AG04450 (cell line): ENCODE results near the gene SRPK2. TPM values are rescaled to one million over a fixed set of nuclear protein-coding genes. Genes with fewer than 3 reads are reported as not detected.

Experiments used
- CTCF ChIA-PET: fragments of 300-600, 350-600 bp; formaldehyde crosslinking; extraction: SDS; loops from one replicate; lab custom pipeline; 2022; ENCODE audit warnings: antibody characterized with exemption, inconsistent platforms; lab: Charles Lee
- POLR2A ChIA-PET: fragments of 350-600 bp; formaldehyde crosslinking; extraction: SDS; loops from one replicate; lab custom pipeline; 2021; ENCODE audit warnings: antibody characterized with exemption, inconsistent platforms; lab: Yijun Ruan, JAX
- DNase-seq: peaks from one replicate; pipeline ENCODE4 v3.0.0-alpha.2; 2011; ENCODE audit warnings: low read depth, low spot score
- H3K27ac ChIP-seq: one replicate; pipeline ENCODE4 v1.5.1; 2012; ENCODE audit warnings: low read depth, low read length, control low read depth
- H3K27me3 ChIP-seq: one replicate; pipeline ENCODE4 v1.6.0; 2012; ENCODE audit warnings: low read length; ENCODE audit not compliant: control insufficient read depth, insufficient read depth
- H3K4me3 ChIP-seq: 2 replicates; pipeline ENCODE4 v1.5.1; 2011; ENCODE audit warnings: mild to moderate bottlenecking, low read depth, low read length, control low read depth
- H3K9me3 ChIP-seq: 2 replicates; pipeline ENCODE4 v1.5.1; 2012; ENCODE audit warnings: low read length; ENCODE audit not compliant: control insufficient read depth, insufficient read depth
- polyA plus RNA-seq: library from polyadenylated mRNA; depleted of rRNA; stranded (reverse); fragments of >200 nt; gene quantifications from 2 replicates; pipeline ENCODE4 v1.2.3, GENCODE V29; 2011
- TF ChIP-seq, protein P1 (sequence below): IDR thresholded peaks from 2 replicates; pipeline ENCODE4 v1.5.1; 2011; ENCODE audit warnings: low read depth, low read length, control low read depth, inconsistent platforms

SRPK2 gene
- polyA plus RNA-seq, 1 experiment = 22.4 TPM

DNA sequence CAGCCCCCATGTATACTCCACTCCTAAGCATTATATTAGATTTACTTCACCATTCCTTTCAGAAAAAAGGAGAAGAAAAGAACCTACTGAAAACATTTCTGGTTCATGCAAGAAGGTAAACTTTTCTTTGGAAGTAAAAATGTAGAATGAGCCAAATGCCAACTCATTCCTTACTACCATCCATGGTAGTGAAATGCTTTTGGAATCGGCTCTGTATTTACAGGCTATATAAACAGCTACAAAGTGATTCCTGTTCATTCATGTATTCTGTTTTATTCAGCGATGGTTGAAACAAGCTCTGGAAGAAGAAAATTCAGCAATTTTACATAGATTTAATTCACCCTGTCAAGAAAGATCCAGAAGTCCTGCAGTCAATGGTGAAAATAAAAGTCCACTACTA is 283.1 kb downstream of the SRPK2 start:
- ChIA-PET CTCF (interaction anchor here (1.1 kb wide), 1 partner anchor 426 kb away, joined by 3 read pairs; the partner anchor contains the start of gene RINT1), POLR2A (no interaction called here)
- Histone ChIP-seq H3K9me3 (no peaks in the 10 kb centered on the region), H3K4me3 (no peak overlapping the region), H3K27me3 (no peaks in the 10 kb centered on the region), H3K27ac (no peak overlapping the region)
- TF ChIP-seq, protein P1, sequence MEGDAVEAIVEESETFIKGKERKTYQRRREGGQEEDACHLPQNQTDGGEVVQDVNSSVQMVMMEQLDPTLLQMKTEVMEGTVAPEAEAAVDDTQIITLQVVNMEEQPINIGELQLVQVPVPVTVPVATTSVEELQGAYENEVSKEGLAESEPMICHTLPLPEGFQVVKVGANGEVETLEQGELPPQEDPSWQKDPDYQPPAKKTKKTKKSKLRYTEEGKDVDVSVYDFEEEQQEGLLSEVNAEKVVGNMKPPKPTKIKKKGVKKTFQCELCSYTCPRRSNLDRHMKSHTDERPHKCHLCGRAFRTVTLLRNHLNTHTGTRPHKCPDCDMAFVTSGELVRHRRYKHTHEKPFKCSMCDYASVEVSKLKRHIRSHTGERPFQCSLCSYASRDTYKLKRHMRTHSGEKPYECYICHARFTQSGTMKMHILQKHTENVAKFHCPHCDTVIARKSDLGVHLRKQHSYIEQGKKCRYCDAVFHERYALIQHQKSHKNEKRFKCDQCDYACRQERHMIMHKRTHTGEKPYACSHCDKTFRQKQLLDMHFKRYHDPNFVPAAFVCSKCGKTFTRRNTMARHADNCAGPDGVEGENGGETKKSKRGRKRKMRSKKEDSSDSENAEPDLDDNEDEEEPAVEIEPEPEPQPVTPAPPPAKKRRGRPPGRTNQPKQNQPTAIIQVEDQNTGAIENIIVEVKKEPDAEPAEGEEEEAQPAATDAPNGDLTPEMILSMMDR = no peak
- no peak for DNase-seq

DNA sequence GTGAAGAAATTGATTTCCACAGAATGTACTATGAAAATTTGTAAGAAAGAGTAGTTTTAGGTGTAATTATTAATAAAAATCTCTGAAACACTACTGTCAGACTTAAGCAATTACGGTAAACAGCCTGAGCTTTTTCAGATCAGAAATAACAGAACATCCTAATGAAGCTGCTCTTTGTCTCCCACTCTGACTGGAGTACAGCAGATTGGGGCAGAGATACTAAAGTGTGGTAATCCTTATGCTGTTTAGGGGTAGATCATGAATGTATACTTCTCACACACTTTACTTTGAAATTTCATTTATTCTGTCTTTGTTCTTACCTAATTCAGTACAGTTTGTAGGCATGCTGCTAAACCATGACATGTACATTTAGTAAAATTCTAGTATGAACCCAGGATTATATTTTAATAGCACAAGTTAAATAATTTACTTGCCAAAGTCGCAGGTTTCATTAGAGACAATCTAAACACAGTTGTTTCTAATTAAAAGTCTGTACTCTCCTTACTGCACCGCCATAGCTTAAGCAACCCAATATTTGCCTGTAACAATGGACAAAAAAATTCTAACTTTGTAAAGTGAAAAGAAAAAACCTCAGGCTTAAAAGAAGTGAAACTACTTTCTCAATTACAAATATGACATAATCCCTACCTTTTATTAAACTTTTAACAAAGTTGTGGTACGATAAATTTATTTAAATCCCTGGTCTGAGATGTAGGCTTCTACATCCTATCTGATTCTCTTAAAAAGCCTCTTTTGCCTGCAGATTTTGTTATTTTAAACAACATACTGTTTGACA is 286.0 kb downstream of the SRPK2 start:
- ChIA-PET CTCF (interaction anchor here (2.3 kb wide), 1 partner anchor 122 kb away, joined by 6 read pairs; no protein-coding TSS in a partner anchor), POLR2A (no interaction called here)
- H3K9me3 ChIP-seq = no peaks in the 10 kb centered on the region
- TF ChIP-seq, protein P1 = no peak
- H3K4me3 ChIP-seq = no peak overlapping the region
- no peaks in the 10 kb centered on the region for H3K27me3 ChIP-seq
- no peak for DNase-seq
- H3K27ac ChIP-seq = no peak overlapping the region

DNA sequence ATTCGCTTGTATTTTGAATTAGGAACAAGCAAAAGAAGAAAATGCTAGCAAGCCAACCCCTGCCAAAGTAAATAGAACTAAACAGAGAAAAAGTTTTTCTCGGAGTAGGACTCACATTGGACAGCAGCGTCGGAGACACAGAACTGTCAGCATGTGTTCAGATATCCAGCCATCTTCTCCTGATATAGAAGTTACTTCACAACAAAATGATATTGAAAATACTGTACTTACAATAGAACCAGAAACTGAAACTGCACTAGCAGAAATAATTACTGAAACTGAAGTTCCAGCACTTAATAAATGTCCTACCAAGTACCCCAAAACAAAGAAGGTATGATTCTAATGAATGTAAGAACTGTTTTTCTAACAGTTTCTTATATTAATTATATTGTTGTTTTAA is 286.9 kb downstream of the SRPK2 start:
- Histone ChIP-seq H3K9me3 (no peaks in the 10 kb centered on the region), H3K27me3 (no peaks in the 10 kb centered on the region), H3K4me3 (no peak overlapping the region), H3K27ac (no peak overlapping the region)
- TF ChIP-seq, protein P1 = no peak
- POLR2A ChIA-PET = no interaction called here
- CTCF ChIA-PET = interaction anchor here (1.5 to 2.3 kb wide), 2 partner anchors 85 to 121 kb away, joined by 3 to 6 read pairs; no protein-coding TSS in a partner anchor
- DNase-seq = no peak

DNA sequence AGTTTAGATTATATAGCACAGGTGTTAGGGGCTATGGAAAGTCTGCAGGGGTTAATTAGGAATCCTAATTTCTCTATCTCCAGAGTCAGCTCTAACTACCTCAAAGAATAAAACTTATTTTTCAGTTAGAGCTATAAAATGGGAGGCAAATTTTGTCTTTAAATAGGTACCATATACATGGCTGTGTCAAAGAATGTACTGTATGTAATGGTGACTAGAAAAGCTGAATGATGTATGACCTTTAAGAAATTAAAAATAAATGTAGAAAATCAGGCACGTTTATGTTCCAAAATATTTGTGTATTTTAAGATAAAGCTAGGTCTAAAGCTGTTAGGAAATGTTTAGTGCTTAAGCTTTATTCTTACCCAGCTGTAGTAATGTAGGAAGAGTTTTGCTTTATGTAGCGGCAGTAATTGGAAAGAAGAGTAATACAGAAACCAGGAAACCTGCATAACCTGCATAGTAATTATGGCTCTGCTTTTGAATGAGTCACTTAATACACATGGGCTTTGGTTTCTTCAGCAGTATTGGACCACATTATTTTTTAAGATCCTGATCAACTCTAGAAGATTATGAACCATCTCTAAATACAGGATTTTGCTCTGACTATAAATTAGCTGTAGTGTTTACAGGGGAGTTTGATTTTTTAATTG is 289.7 kb downstream of the SRPK2 start:
- Histone ChIP-seq H3K9me3 (no peaks in the 10 kb centered on the region), H3K4me3 (no peak overlapping the region), H3K27me3 (no peaks in the 10 kb centered on the region), H3K27ac (no peak overlapping the region)
- DNase-seq = no peak
- TF ChIP-seq, protein P1 = no peak
- POLR2A ChIA-PET = interaction anchor here (0.5 kb wide), 1 partner anchor 107 kb away, joined by 8 read pairs; no protein-coding TSS in a partner anchor
- CTCF ChIA-PET = interaction anchor here (1.5 kb wide), 1 partner anchor 432 kb away, joined by 3 read pairs; no protein-coding TSS in a partner anchor
